Central memory CD8-positive, alpha-beta T cell (primary cell): ENCODE results near the gene MEGF6.

ENCODE experiments used
- ATAC-seq: fragments of 150-1000 bp; cut with Tn5 transposase; replicated peaks from 2 replicates; pipeline ENCODE4 v1.10.0; 2022; ENCODE audit warnings: mild to moderate bottlenecking, moderate FRiP score, moderate number of reproducible peaks; ENCODE audit not compliant: poor library complexity, severe bottlenecking; ENCODE audit errors: extremely low read depth
- DNase-seq, 2 donors: peaks; one replicate each; pipeline ENCODE4 v3.0.0; 2021; ENCODE audit warnings: low spot score in 2 of 2
- H3K27ac Mint-ChIP-seq: one replicate; pipeline ENCODE4 v1.8.0; 2022; ENCODE audit warnings: low read depth, mild to moderate bottlenecking, moderate library complexity, mixed read lengths
- H3K27me3 Mint-ChIP-seq: one replicate; pipeline ENCODE4 v1.8.0; 2022; ENCODE audit warnings: mixed read lengths
- H3K36me3 Mint-ChIP-seq: one replicate; pipeline ENCODE4 v1.8.0; 2022; ENCODE audit warnings: mild to moderate bottlenecking, moderate library complexity, mixed read lengths; ENCODE audit not compliant: insufficient read depth
- H3K4me1 Mint-ChIP-seq: one replicate; pipeline ENCODE4 v1.8.0; 2022; ENCODE audit warnings: mixed read lengths
- H3K4me3 Mint-ChIP-seq: one replicate; pipeline ENCODE4 v1.8.0; 2022; ENCODE audit warnings: mild to moderate bottlenecking, moderate library complexity, mixed read lengths
- H3K9me3 Mint-ChIP-seq: one replicate; pipeline ENCODE4 v1.8.0; 2022; ENCODE audit warnings: mixed read lengths

MEGF6 gene

GRCh38 chr1:3640121-3640837 is 29.0 kb upstream of the MEGF6 start:
- Mint-ChIP-seq H3K27me3 (no peaks in the 10 kb centered on the region), H3K9me3 (no peaks in the 10 kb centered on the region), H3K36me3 (peaks cover 16% of the 10 kb centered on the region), H3K4me3 (no peak overlapping the region), H3K27ac (no peak overlapping the region), H3K4me1 (peaks cover 6% of the 10 kb centered on the region)
- ATAC-seq, result no peak
- DNase-seq, result no peak

GRCh38 chr1:3639397-3639911 is 28.1 kb upstream of the MEGF6 start:
- Mint-ChIP-seq H3K27me3 (no peaks in the 10 kb centered on the region), H3K36me3 (peaks cover 11% of the 10 kb centered on the region), H3K4me1 (peaks cover 6% of the 10 kb centered on the region), H3K4me3 (no peak overlapping the region), H3K9me3 (no peaks in the 10 kb centered on the region), H3K27ac (no peak overlapping the region)
- no peak for ATAC-seq
- no peak for DNase-seq

DNA sequence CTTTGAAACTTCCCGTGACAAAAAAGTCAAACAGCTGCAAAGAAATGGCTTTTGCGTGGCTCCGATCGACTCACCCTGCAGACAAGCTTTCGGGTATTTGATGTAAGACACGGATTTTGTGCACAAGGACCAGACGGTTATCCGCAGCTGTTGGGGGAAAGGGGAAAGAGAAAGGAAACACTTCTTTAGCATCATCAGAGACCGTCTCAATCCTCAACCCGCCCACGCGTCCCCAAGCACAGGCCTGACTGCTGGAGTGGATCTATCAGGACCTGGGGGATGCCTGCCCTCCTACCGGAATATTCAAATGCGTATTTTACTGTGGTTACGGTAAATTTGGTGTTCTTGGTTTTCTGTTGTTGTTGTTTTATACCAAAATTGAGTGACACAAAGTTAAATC is 27.4 kb upstream of the MEGF6 start:
- Mint-ChIP-seq H3K4me1 (peaks cover 6% of the 10 kb centered on the region), H3K36me3 (peaks cover 14% of the 10 kb centered on the region), H3K27ac (no peak overlapping the region), H3K4me3 (no peak overlapping the region), H3K27me3 (no peaks in the 10 kb centered on the region), H3K9me3 (no peaks in the 10 kb centered on the region)
- ATAC-seq (no peak), DNase-seq (no peak)

DNA sequence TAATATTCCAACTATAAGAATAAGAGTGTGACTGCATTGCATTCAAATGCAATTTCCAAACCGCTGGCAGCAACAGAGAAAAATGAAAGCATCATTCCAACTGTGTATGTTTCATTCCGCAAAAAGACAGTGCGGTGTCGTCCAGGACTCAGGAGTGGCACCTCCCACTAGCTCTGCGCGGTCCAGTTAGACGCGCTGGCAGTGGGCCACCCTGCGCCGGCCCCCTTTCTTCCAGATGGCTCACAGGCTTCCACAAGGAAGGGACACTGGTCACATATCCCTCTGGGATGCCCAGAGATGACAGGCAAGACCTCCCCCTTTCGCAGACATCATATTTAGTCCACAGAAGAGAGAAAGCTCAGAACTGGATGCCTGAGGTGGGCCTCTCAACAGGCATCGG is 26.7 kb upstream of the MEGF6 start:
- Mint-ChIP-seq H3K27ac (no peak overlapping the region), H3K4me1 (peaks cover 6% of the 10 kb centered on the region), H3K4me3 (no peak overlapping the region), H3K9me3 (no peaks in the 10 kb centered on the region), H3K27me3 (no peaks in the 10 kb centered on the region), H3K36me3 (peaks cover 14% of the 10 kb centered on the region)
- DNase-seq (no peak), ATAC-seq (no peak)

DNA sequence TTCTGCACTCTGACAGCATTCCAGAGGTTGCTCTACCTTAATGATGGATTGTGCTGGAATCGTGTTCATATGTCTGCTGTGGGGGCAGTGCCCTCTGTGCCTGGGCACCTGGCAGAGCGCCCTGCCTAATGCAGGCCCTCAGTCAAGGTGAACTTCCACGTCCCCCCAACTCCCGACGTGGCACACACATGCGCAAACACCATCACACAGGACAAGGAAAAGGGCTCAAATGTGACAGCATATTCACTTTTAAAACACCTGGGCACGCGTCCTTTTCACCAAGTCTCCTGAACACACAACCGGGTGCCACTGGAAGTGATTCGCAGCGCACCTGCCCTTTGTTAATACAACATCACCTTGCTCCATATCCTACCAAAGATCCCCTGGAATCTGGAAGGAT is 25.2 kb upstream of the MEGF6 start:
- Mint-ChIP-seq H3K27ac (no peak overlapping the region), H3K27me3 (no peaks in the 10 kb centered on the region), H3K4me3 (no peak overlapping the region), H3K36me3 (peaks cover 10% of the 10 kb centered on the region), H3K9me3 (no peaks in the 10 kb centered on the region), H3K4me1 (no peaks in the 10 kb centered on the region)
- DNase-seq (no peak), ATAC-seq (no peak)

DNA sequence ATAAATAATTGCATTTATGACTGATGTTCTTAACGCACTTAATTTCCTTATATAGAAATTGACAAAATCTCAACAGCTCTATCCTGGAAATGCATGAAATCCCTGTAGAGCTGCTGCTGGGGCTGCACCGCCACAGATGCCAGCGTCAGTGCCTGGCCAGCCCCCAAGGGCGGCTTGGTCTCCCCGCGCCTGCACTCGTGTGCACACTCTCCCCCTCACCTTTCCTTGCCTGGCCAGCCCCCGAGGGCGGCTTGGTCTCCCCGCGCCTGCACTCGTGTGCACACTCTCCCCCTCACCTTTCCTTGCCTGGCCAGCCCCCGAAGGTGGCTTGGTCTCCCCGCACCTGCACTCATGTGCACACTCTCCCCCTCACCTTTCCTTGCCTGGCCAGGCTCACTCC is 24.8 kb upstream of the MEGF6 start:
- DNase-seq (no peak), ATAC-seq (no peak)
- H3K4me3 Mint-ChIP-seq, result no peak overlapping the region
- peaks cover 10% of the 10 kb centered on the region for H3K36me3 Mint-ChIP-seq
- H3K9me3 Mint-ChIP-seq, result no peaks in the 10 kb centered on the region
- no peaks in the 10 kb centered on the region for H3K27me3 Mint-ChIP-seq
- H3K27ac Mint-ChIP-seq, result no peak overlapping the region
- H3K4me1 Mint-ChIP-seq, result no peaks in the 10 kb centered on the region

- Mint-ChIP-seq H3K27ac (no peak overlapping the region), H3K9me3 (no peaks in the 10 kb centered on the region), H3K4me1 (no peaks in the 10 kb centered on the region), H3K27me3 (no peaks in the 10 kb centered on the region), H3K4me3 (no peak overlapping the region), H3K36me3 (peaks cover 18% of the 10 kb centered on the region)
- DNase-seq, result no peak
- no peak for ATAC-seq
These were observed 22.9 kb upstream of the MEGF6 start for GRCh38 chr1:3634059-3634800.

- no peak overlapping the region for H3K4me3 Mint-ChIP-seq
- H3K27me3 Mint-ChIP-seq, result no peaks in the 10 kb centered on the region
- no peaks in the 10 kb centered on the region for H3K4me1 Mint-ChIP-seq
- no peak for DNase-seq
- peaks cover 22% of the 10 kb centered on the region for H3K36me3 Mint-ChIP-seq
- ATAC-seq, result no peak
- H3K9me3 Mint-ChIP-seq, result no peaks in the 10 kb centered on the region
- H3K27ac Mint-ChIP-seq, result no peak overlapping the region
These were observed 22.2 kb upstream of the MEGF6 start for GRCh38 chr1:3633344-3634058.

GRCh38 chr1:3632716-3633343 is 21.5 kb upstream of the MEGF6 start:
- no peaks in the 10 kb centered on the region for H3K4me1 Mint-ChIP-seq
- no peak overlapping the region for H3K4me3 Mint-ChIP-seq
- peaks cover 24% of the 10 kb centered on the region for H3K36me3 Mint-ChIP-seq
- ATAC-seq (no peak), DNase-seq (no peak)
- no peak overlapping the region for H3K27ac Mint-ChIP-seq
- no peaks in the 10 kb centered on the region for H3K27me3 Mint-ChIP-seq
- no peaks in the 10 kb centered on the region for H3K9me3 Mint-ChIP-seq

GRCh38 chr1:3632298-3632697 is 21.0 kb upstream of the MEGF6 start:
- Mint-ChIP-seq H3K4me3 (no peak overlapping the region), H3K27ac (no peak overlapping the region)

DNA sequence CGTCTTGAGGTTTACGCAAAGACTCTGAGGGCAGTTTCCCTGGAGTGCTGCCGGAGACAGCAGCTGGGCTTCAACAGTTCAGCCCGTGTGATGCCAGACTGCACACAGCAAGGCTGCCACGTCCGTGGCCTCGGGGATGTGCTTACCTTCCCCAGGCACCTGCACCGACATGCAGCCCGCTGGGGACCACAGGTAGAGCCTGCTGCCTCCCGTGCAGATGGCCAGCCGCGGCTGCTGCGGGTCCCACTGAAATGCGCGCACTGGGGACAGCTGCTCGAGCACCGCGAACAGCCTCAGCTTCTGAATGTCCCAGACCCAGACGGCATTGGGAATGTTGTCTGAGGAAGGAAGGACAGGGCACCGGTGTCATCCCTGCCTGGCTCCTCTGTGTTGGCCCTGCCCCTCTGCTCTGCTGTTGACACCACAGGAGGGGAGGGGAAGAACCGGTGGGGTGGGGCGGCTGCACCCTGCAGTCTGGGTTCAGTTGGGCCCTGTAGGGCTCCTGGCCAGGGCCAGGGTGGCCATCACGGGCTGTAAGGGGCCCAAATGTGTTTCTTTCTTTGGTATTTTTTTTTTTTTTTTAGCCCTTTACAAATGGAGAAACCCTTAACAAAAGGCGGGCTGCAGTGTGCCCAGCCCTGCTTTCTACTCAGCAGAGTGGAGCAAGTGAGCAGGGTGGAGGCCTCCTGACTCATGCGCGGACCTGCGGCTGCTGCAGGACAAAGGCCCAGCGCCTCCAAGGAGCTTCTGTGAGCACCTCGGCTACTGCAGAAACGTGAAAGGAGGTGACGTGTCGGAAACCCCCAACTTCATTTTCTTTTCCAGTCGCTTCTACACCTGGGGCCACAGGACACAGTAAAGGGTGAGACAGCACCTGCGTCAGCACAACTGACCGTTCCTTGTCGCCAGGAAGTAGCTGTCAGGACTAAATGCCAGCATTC is 20.3 kb upstream of the MEGF6 start:
- Mint-ChIP-seq H3K9me3 (no peaks in the 10 kb centered on the region), H3K4me1 (no peaks in the 10 kb centered on the region), H3K36me3 (peaks cover 27% of the 10 kb centered on the region), H3K4me3 (no peak overlapping the region), H3K27me3 (no peaks in the 10 kb centered on the region), H3K27ac (no peak overlapping the region)
- ATAC-seq (no peak), DNase-seq (no peak)

More at GRCh38 chr1:3632298-3632697, 21.0 kb upstream of the MEGF6 start:
- Mint-ChIP-seq H3K36me3 (peaks cover 25% of the 10 kb centered on the region), H3K4me1 (no peaks in the 10 kb centered on the region), H3K27me3 (no peaks in the 10 kb centered on the region), H3K9me3 (no peaks in the 10 kb centered on the region)
- ATAC-seq (no peak), DNase-seq (no peak)
